COR-L47 (cell line): ENCODE measurements around the gene GTPBP4.
"Not testable (repeated sequence)": the region's sequence is repeated elsewhere in the genome, so short reads cannot be mapped to it uniquely, and the experiment has no call there.

Source experiments
- DNase-seq: peaks from one replicate; lab custom pipeline; 2025; lab: John Stamatoyannopoulos, UW

GTPBP4 gene

DNA sequence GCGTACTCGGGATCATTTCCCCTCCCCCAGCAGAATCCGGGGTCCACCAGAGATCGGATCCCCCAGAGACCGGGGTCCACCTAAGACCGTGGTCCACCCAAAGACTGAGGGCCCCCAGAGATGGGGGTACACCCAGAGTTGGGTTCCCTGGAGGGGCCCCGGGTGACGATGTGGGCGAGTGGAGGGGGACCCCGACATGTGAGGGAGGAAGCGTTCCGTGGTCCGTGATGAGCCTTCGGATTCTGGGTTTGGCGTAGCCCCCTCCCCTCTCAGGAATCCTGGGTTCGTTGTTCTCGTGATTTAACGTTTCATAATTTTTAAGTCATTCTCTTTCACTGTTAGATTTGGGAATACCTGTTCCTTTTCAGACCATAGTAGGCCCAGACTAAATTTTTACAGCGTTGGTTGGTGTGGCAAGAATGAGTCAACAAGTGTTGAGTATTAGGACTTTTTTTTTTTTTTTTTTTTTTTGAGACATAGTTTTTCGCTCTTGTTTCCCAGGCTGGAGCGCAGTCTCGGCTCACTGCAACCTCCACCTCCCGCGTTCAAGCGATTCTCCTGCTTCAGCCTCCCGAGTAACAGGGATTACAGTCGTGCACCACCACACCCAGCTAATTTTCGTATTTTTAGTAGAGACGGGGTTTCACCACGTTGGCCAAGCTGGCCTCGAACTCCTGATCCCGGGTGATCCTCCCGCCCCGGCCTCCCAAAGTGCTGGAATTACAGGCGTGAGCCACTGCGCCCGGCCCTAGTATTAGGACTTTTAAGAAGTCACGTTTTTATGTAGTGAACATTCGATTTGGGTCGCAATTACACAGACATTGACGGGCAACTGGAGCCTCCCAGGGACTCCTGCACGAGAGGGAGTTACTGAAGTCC is 672 bp downstream of the GTPBP4 start:
- DNase-seq: no peak

- no peak for DNase-seq
Observed at GRCh38 chr10:990808-991207, 2.6 kb downstream of the GTPBP4 start.

GRCh38 chr10:992467-992866 is 4.2 kb downstream of the GTPBP4 start:
- DNase-seq: no peak

DNA sequence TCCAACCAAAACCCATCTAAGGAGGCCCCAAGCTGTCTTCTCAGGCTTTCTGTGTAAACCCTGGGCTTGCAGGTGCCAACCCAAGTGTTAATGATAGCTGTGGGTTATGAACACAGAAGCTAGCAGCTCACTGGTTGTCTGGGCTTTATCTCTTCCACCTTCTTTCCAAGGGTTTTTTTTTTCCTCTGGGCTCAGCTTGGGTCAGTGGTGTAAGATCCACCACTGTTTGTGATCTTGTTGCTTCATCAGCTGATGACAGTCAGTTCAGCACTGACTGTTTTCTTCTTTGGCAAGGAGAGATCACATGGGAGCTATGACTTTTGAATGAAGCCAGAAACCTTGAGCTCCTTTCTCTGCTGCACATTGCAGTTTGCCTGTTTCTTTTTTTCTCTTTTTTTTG is 4.6 kb downstream of the GTPBP4 start:
- DNase-seq: no peak

- no peak for DNase-seq
Observed at GRCh38 chr10:994836-995558, 6.8 kb downstream of the GTPBP4 start.

- DNase-seq: no peak
Observed at GRCh38 chr10:995559-995926, 7.3 kb downstream of the GTPBP4 start.

DNA sequence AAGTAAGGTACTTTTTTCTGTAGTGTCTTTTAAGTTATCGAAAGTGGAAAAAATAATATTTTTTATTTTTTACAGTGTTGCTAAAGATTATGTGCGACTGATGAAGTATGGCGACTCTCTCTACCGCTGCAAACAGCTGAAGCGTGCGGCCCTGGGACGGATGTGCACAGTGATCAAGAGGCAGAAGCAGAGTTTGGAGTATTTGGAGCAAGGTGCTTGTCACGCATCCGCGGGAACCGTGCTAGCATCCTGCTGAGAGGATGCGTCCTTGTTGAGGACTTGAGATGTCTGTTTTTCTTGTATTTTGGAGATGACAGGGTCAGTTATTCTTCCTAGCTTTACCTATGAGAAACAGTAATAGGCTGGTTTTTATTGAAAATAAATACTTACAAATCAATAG is 7.8 kb downstream of the GTPBP4 start:
- no peak for DNase-seq

GRCh38 chr10:997266-998022 is 9.2 kb downstream of the GTPBP4 start:
- DNase-seq: no peak

DNA sequence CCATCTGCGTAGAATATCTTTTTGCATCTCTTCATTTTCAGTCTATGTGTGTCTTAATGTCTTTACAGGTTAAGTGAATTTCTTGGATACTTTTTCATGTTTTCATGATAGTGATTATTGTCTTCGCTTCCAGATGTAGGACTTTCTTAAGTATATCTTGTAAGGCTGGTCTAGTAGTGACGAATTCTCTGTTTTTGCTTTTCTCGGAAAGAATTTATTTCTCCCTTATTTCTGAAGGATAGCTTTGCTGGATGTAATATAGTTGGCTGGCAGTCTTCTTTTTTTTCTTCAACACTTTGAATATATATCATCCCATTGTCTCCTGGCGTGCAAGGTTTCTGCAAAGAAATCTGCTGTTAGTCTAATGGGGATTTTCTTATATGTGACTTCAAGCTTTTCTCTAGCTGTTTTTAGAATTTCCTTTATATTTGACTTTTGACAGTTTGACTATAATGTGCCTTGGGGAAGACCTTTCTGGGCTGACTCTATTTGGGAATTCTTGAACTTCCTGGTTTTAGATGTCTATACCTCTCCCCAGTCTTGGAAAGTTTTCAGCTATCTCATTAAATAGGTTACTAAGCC is 14.3 kb downstream of the GTPBP4 start:
- no peak for DNase-seq

- no peak for DNase-seq
Observed at GRCh38 chr10:1003884-1004670, 15.8 kb downstream of the GTPBP4 start.

GRCh38 chr10:1006573-1006972 is 18.3 kb downstream of the GTPBP4 start:
- no peak for DNase-seq

GRCh38 chr10:1007583-1007982 is 19.3 kb downstream of the GTPBP4 start:
- no peak for DNase-seq

DNA sequence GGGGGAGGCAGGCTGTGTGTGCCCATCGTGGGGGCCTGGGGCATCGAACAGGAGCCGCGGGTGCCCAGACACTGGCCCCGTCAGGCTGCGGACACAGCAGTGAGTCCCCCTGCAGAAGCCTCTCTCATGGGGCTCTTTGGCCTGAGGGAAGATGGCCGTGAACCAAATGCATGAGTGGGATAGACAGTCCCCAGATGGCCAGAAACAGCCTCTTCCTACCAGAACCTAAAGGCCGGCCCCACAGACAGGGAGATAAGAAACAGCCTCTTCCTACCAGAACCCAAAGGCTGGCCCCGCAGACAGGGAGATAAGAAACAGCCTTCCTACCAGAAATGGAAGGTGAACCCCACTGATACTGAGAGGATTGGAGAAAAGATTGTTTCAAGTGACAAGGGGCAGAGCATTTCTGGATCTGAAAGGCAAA is 20.8 kb downstream of the GTPBP4 start:
- no peak for DNase-seq

GRCh38 chr10:1009947-1010346 is 21.7 kb downstream of the GTPBP4 start:
- DNase-seq: not testable (repeated sequence)

GRCh38 chr10:1010703-1011102 is 22.5 kb downstream of the GTPBP4 start:
- no peak for DNase-seq

DNA sequence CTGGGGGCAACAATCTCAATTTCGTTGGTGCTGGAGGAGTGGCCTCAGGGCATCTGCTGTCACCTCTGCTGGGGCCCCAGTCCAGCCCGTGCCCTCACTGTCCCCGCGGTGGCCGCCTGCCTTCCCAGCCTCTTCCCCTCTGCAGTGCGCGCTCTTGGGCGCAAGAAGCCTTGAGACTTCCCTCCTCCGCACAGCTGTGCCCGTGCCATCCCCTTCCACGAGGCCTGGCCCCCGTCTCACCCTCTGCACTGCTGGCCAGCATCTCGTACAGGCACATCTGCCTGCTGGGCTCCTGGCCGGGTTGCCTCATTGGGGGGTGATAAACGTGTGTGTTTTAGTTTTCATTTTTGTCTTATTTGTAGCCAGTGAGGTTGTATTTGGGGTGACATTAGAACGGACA is 23.5 kb downstream of the GTPBP4 start:
- DNase-seq: no peak

DNA sequence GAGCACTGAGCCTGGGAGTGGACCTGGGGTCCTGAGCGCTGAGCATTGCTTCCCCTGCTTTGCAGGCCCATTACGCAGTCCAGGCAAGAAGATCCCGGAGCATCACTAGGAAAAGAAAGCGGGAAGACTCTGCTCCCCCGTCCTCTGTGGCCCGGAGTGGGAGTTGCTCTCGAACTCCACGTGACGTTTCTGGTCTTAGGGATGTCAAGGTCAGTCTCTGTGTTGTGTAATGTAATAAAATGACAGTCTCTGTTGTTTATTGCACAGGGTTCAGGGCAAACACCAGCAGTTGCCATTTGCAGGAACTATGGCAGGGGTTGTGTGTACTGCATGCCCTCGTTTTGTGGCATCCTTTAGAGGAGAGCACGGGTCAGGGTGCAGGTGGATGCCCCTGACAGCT is 27.5 kb downstream of the GTPBP4 start:
- no peak for DNase-seq

DNA sequence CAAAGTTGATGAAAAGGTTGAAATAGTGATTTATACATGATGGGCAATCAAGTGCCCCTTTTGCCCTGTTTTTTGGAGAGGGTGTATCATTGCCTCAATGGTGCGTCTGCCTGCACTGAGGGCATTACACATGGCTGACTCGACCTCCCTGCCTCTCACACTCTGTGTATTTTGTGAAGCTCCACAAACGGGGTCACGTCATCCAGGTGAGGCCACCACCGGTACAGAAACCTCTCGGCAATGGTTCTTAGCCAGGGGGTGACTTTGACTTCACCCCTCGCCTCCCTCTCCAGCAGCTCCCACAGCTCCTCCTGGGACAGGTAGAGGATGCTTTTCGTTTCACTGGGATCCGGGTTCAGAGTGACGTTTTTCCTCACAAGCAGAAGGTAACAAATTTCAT is 31.1 kb downstream of the GTPBP4 start:
- no peak for DNase-seq

GRCh38 chr10:1020460-1020859 is 32.2 kb downstream of the GTPBP4 start:
- no peak for DNase-seq

GRCh38 chr10:1020958-1021357 is 32.7 kb downstream of the GTPBP4 start:
- no peak for DNase-seq

GRCh38 chr10:1022413-1022812 is 34.2 kb downstream of the GTPBP4 start:
- no peak for DNase-seq

- DNase-seq: no peak
Observed at GRCh38 chr10:1024103-1024502, 35.9 kb downstream of the GTPBP4 start.
